ENCODE measurements around the gene SND1.

The SND1 gene

GRCh38 chr7:127751490-127752448, 99.8 kb downstream of the SND1 start:
- DNase-seq (ENCODE audit: extremely low spot score), result no peak
- ChIA-PET CTCF (no interaction called here), POLR2A (no interaction called here)
- TF ChIP-seq ARNT (IDR thresholded peaks at IDR 0.05), result no peak
- TF ChIP-seq FOXK2 (IDR thresholded peaks at IDR 0.05), result no peak
- TF ChIP-seq L3MBTL2 (conservative IDR thresholded peaks at IDR 0.05), result no peak
- TF ChIP-seq, protein P1, sequence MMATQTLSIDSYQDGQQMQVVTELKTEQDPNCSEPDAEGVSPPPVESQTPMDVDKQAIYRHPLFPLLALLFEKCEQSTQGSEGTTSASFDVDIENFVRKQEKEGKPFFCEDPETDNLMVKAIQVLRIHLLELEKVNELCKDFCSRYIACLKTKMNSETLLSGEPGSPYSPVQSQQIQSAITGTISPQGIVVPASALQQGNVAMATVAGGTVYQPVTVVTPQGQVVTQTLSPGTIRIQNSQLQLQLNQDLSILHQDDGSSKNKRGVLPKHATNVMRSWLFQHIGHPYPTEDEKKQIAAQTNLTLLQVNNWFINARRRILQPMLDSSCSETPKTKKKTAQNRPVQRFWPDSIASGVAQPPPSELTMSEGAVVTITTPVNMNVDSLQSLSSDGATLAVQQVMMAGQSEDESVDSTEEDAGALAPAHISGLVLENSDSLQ (IDR thresholded peaks at IDR 0.05), result no peak
- no peak for TF ChIP-seq FOXM1 (IDR thresholded peaks at IDR 0.05; ENCODE audit: borderline replicate concordance)

- ChIA-PET POLR2A (no interaction called here), CTCF (no interaction called here)
- TF ChIP-seq FOXA1 (IDR thresholded peaks at IDR 0.05) (no peak), FOXM1 (IDR thresholded peaks at IDR 0.05; ENCODE audit: borderline replicate concordance) (no peak), LEF1 (IDR thresholded peaks at IDR 0.05; ENCODE audit: borderline replicate concordance) (no peak), ARNT (IDR thresholded peaks at IDR 0.05) (no peak), L3MBTL2 (conservative IDR thresholded peaks at IDR 0.05) (no peak), TARDBP (IDR thresholded peaks at IDR 0.05) (no peak), NFRKB (IDR thresholded peaks at IDR 0.05) (no peak), SP1 (IDR thresholded peaks at IDR 0.05) (no peak), ZNF384 (IDR thresholded peaks at IDR 0.05) (no peak), HDGF (IDR thresholded peaks at IDR 0.05; ENCODE audit: borderline replicate concordance) (no peak), FOXK2 (IDR thresholded peaks at IDR 0.05) (no peak), SUZ12 (IDR thresholded peaks at IDR 0.05) (no peak), ELF4 (IDR thresholded peaks at IDR 0.05) (no peak), BHLHE40 (IDR thresholded peaks at IDR 0.05; ENCODE audit: borderline replicate concordance) (no peak), CTBP1 (IDR thresholded peaks at IDR 0.05; ENCODE audit: borderline replicate concordance) (no peak)
- TF ChIP-seq, protein P1 (IDR thresholded peaks at IDR 0.05), result no peak
- no peak for DNase-seq (ENCODE audit: extremely low spot score)
These were observed 100.8 kb downstream of the SND1 start for GRCh38 chr7:127752829-127753228.

DNA sequence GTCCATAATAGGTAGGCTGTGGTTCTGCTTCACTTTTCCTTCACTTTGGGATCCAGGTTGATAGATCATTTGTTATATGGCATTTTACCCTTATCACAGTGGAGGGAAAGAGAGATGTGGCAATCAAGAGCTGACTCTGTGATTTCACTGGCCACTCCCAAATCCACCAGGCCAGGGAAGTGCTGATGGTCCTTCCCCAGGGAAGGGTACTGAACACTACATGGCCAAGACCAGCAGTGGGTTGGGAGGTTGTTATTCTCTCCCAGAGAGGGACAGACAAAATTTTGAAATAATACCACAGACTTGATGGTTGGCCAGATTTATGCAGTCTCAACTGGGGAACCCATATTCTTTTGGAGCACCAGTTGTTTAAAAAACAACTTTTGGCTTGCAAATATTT, 102.5 kb downstream of the SND1 start:
- no peak for DNase-seq (ENCODE audit: extremely low spot score)
- CTCF ChIA-PET, result no interaction called here
- TF ChIP-seq TARDBP (IDR thresholded peaks at IDR 0.05) (no peak), NFRKB (IDR thresholded peaks at IDR 0.05) (no peak), ELF4 (IDR thresholded peaks at IDR 0.05) (no peak)
- POLR2A ChIA-PET, result no interaction called here

GRCh38 chr7:127755521-127755920, 103.5 kb downstream of the SND1 start:
- CTCF ChIA-PET, result no interaction called here

GRCh38 chr7:127755965-127756364, 104.0 kb downstream of the SND1 start:
- ChIA-PET CTCF (no interaction called here), POLR2A (no interaction called here)
- DNase-seq (ENCODE audit: extremely low spot score), result no peak
- no peak for TF ChIP-seq FOXA1 (IDR thresholded peaks at IDR 0.05)
- no peak for TF ChIP-seq HDGF (IDR thresholded peaks at IDR 0.05; ENCODE audit: borderline replicate concordance)
- no peak for TF ChIP-seq L3MBTL2 (conservative IDR thresholded peaks at IDR 0.05)
- no peak for TF ChIP-seq BHLHE40 (IDR thresholded peaks at IDR 0.05; ENCODE audit: borderline replicate concordance)
- no peak for TF ChIP-seq ARNT (IDR thresholded peaks at IDR 0.05)
- no peak for TF ChIP-seq SP1 (IDR thresholded peaks at IDR 0.05)
- no peak for TF ChIP-seq FOXM1 (IDR thresholded peaks at IDR 0.05; ENCODE audit: borderline replicate concordance)
- TF ChIP-seq ELF4 (IDR thresholded peaks at IDR 0.05), result no peak
- TF ChIP-seq LEF1 (IDR thresholded peaks at IDR 0.05; ENCODE audit: borderline replicate concordance), result no peak
- TF ChIP-seq CTBP1 (IDR thresholded peaks at IDR 0.05; ENCODE audit: borderline replicate concordance), result no peak
- TF ChIP-seq SUZ12 (IDR thresholded peaks at IDR 0.05), result no peak

More at GRCh38 chr7:127755521-127755920, 103.5 kb downstream of the SND1 start:
- TF ChIP-seq, protein P1 (IDR thresholded peaks at IDR 0.05), result no peak
- TF ChIP-seq FOXA1 (IDR thresholded peaks at IDR 0.05) (no peak), SP1 (IDR thresholded peaks at IDR 0.05) (no peak), TARDBP (IDR thresholded peaks at IDR 0.05) (no peak), FOXK2 (IDR thresholded peaks at IDR 0.05) (no peak), ZNF384 (IDR thresholded peaks at IDR 0.05) (no peak), NFRKB (IDR thresholded peaks at IDR 0.05) (no peak), LEF1 (IDR thresholded peaks at IDR 0.05; ENCODE audit: borderline replicate concordance) (no peak), HDGF (IDR thresholded peaks at IDR 0.05; ENCODE audit: borderline replicate concordance) (no peak), SUZ12 (IDR thresholded peaks at IDR 0.05) (no peak)
- DNase-seq (ENCODE audit: extremely low spot score), result no peak
- POLR2A ChIA-PET, result no interaction called here

GRCh38 chr7:127758105-127758504, 106.1 kb downstream of the SND1 start:
- POLR2A ChIA-PET, result no interaction called here
- TF ChIP-seq CTBP1 (IDR thresholded peaks at IDR 0.05; ENCODE audit: borderline replicate concordance) (no peak), ZNF384 (IDR thresholded peaks at IDR 0.05) (no peak), ELF4 (IDR thresholded peaks at IDR 0.05) (no peak), BHLHE40 (IDR thresholded peaks at IDR 0.05; ENCODE audit: borderline replicate concordance) (no peak), LEF1 (IDR thresholded peaks at IDR 0.05; ENCODE audit: borderline replicate concordance) (no peak), FOXK2 (IDR thresholded peaks at IDR 0.05) (no peak), ARNT (IDR thresholded peaks at IDR 0.05) (no peak), HDGF (IDR thresholded peaks at IDR 0.05; ENCODE audit: borderline replicate concordance) (no peak), TARDBP (IDR thresholded peaks at IDR 0.05) (no peak), FOXA1 (IDR thresholded peaks at IDR 0.05) (no peak)
- TF ChIP-seq, protein P1 (IDR thresholded peaks at IDR 0.05), result no peak
- no peak for DNase-seq (ENCODE audit: extremely low spot score)
- CTCF ChIA-PET, result no interaction called here
